GM18870 (cell line): ENCODE data around the gene TNS3.

Source experiments
- ATAC-seq: cut with Tn5 transposase; IDR thresholded peaks from one replicate; pipeline ENCODE4 v1.9.1; 2021; ENCODE audit warnings: moderate library complexity; ENCODE audit not compliant: unreplicated experiment

TNS3 gene

DNA sequence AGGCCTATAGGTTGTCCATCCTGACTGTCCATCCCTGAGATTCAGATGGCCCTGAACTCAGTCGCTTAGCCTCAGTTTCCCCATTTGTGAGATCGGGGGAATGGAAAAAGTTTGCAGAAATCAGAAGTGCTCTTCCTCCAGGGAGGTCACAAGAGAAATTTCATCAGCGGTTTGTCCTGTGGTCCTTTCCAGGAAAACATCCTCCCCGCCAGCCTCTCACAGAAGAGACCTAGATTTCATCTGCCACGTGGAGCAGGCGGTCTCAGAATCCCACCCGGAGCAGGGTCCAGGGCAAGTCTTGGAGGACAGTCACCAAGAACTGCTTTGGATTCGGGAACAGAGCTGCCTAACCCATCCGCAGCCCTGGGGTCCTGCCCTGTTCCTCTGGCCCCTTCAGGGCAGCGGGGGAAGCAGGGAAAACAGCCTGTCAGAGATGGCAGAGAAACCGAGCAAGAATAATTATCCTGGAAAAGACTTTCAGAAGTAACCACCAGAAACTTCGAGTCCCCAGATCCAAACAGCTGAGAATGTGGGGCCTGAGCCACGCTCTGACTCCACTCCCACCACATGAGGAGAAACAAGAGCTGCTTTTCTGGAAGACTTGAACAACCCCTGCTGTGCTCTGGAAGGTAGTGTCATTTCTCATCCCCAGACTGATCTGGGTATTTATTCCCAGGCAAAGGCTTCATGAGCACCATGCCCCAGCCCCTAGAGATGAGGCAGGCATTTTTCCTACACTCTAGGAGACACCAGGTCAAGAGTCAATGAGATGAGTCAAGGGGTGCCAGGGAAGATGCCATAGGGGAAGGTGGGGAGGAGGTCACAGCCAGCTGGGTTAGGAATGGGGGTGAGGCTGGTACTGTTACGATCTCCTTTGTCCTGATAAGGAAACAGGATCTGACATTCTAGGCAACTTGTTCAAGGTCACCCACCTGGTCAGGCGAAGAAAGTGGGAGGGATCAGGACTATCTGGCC, 1.1 kb upstream of the TNS3 start:
- no peak for ATAC-seq

DNA sequence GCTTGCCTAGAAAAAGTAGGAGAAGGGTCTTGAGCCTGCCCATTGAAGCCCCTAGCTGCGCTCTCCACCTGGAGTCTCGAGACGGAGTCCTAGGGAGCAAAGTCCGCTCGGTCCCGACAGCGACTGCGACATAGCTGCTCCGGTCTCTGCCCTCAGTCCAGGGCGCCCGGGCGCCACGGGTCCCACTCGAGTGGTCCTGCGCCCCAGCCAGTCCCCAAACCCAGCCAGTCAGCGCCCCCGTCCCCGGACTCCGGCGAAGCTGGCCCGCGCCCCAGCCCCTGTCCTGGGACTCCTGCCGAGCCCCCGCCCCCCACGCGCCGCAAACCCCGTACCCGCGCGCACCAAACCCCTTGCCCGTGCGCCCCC, 490 bp downstream of the TNS3 start:
- no peak for ATAC-seq

DNA sequence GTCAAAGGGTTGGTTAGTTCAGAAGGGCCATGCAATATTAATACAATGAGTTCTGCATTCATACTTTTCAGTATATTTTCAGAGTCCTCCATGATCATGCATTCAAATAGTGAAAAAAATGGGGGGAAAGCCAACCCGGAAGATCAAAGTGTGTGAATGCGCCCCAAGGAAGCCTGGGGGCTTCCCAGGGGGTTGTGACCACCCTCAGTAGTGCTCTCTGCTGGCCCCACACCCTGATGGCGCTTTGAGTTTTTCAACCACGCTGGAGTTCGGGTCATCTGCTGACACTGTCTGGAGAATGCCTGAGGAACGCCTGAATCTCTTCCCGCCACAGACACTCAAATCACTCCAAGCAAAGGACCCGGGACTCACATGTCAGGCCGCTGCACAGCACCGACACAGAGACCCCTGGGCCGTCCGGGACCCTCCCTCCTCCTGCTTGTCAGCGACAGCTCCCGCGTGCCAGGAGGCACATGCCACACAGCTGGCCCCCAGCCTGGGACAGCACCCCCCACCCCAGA, 1.0 kb downstream of the TNS3 start:
- ATAC-seq, result no peak

DNA sequence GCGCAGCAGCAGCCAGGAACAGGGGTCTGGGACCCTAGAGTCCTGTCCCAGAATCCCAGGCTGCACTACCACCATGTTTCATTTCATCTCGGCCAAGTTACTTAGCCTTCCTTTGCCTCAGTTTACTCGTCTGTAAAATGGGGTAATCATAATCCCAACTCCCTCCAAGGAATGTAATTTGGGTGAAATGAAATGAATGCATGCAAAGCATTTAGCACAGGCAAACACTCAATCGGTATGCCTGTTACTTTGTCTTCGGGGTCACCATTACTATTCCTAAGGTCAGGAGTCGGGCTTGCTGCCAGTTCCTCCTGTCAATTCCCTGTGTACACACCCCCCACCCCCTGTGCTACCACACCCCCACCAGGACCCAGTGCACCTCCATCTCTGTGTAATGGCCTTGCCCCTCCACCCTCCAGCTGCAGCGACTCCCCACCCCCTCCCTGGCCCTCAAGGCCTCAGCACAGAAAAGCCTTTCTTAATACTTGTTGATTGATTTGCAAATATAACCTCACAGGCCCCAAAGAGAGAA, 1.7 kb downstream of the TNS3 start:
- ATAC-seq, result no peak

DNA sequence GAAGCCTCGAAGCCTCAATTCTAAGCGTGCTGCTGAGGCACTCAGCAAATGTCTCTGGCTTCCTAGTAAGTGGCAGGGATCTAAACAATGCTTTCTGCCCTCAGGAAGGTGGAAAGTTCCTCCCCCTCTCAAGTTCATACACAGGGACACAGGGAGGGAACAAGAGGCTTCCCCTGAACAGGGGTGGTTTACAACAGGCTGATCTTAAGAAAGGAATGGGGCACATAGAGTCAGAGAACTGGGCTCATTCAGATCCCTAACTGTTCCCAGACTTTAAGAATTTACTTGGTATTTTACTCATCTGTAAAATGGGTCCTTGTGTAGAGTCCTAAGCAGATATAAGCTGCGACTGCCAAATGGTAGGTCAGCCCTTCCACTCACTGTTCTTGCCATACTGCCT, 2.5 kb downstream of the TNS3 start:
- no peak for ATAC-seq

DNA sequence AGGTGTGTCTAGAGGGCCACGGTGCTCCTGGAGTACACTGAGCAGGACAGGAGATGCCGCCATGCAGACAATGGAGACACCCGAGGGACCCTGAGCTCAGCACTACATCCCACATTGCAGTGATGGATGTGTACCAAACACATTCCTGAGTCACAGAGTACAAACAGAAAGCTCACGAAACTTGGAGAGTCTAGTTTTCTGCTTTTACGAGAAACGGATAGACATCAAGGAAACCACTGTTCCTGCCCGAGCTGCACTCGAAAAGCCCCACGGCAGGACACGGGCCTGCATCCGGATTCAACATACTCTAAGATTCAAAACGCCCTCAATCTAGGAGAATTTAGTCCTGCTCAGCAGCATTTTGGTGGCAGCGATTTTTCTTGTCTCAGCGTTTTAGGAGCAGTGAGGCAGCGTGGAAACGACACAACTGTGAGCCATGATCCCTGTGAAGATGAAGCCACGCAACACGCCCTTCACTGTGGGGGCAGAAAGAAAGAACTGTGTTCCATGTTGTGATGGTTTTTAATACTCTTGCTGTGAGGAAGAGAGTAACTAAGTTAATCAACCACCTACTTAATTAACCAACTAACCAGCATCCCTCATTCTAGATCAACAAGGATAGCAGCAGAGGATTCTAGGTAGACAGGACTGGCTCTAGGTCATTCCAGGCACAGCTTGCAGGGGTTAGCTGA, 3.2 kb downstream of the TNS3 start:
- no peak for ATAC-seq

DNA sequence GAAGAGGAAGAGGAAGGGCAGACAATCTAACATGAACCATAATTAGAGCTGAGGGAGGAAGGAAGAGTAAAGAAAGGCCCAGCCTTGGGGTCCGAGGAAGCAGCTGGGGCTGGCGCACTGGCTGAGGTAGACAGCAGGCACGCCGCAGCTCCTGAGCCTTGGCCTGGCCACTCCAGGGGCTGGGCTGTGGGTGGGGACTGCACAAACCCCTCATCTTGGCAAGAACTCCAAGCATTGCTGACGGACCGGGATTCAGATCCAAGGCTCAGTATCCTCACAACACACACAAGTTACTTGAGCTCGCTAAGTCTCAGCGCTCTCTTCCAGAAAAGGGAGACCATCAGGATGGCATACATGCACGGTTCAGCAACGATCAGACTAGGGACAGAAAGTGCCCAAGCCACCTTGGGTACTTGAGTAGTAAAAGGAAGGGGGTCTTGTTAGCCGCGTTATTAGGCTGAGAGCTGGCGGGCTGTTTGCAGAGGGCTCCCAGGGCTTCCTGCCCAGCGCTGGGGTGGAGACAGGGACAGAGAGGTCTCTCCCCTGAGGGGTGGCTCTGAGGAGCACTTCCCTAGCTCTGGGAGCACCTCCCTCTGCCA, 4.5 kb downstream of the TNS3 start:
- ATAC-seq, result no peak

DNA sequence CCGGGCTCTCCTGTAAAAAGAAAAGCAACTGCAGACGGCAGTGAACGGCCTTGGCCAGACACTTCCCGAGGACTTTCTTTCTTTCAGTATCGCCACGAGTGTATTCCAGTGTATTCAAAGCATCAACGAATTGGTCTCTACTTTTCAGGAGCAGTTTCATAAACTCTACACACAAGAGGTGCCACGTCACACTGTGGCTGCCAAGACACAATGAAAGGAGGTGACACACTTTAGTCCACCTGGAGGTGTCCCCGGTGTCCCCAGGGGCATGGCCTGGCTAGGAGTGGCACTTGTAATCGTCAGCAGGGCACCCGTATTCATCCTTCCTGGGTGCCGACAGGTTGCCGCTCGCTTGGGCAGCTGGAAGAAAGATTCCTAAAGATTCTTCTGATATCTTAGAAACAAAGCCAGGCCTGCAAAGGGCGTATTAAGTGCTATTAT, 5.0 kb downstream of the TNS3 start:
- ATAC-seq, result no peak

DNA sequence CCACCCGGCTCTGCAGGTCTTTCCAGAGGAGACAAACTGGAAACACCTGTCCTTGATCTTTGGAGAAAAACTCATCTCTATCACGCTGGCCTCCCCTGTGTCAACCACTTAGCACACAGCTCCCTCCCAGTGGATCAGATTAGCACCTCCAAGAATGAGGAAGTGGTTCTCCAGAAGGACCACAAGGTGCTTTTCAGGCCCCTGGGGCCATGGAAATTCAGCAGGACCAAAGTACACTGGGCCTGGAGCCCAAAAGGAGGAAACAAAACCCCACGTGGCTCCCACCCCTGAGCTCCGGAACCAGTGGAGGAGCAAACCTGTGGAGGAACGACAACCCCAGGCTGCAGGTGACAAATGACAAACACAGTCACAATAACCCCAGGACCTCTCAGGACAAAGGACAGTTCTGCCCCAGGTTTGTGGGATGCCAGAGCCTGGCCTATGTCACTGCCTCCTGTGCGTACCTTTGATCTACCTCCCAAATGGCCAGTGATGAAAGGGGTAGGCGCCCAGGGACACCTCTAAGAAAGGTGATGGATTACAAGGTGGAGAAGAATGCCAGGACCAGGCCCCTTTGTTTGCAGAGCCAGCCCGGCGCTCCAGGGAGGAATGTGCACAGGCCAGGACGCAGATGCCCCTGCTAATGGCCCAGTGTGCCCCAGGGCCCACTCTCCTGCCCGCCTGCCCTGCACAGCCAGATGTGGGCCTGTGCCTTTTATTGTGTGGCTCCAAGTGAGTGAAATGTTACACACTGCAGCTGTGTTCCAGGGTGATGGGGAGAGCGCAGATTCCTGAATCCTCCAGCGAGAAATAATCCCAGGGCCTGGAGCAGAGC, 5.7 kb downstream of the TNS3 start:
- ATAC-seq, result no peak

DNA sequence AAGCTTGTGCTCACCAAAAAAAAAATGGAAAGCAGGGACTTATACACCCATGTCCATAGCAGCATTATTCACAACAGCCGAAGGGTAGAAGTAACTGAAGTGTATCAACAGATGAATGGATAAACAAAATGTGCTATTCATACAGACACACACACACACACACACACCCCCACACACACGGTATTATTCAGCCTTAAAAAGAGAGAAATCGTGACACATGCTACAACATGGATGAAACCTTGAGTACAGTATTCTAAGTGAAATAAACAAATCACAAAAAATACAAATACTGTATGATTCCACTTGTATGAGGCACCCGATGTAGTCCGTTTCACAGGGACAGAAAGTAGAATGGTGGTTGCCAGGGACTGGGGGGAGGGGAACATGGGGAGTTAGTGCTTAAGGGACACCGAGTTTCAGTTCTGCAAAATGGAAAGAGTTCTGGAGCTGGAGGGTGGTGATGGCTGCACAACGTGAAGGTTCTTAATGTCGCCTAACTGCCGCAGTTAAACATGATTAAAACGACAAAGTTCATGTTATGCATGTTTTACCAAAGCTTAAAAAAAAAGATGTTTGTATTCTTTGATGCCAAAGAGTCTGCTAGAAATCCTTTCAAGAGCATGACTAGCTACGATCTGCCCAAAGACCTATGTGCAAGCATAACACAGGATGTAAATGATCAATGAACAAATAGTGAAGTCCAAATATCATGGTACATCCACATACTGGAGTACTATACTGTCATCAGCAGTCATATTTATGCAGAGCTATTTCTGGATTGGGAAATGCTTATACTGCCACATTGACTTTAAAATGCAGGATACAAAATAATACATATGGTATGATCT, 7.2 kb downstream of the TNS3 start:
- peak; percentile 79 for ATAC-seq

DNA sequence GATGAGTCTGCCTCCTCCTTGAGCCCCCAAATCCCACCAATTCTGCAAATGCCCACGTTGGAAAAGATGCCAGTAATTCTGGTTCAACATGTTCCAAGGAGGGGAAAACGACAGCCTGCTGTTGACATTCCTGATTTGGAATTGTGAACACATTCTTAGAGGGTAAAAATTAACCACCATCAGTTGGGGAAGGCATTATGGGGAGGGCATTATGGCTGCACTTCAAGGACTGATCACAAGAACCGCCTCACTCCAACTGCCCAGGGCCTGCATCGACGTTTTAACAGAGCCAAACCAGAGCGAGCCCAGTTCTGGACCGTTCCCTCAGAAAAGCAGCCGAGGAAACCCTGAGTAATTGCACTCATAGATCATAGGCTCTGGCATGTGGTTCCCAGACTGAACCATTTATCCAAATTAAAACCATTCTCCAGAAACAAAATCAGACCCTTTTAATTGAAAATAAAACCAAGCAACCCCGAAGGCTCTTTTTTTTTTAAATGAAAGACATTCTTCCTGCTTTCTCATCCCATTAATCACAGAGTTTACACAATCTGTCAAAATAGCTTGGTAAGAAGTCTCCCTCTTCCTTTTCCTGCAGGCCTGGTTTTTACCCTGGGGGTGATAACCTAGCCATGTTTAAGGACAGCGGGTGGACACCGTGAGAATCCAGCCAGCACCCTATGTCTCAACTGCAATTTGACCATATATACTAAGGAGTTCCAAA, 8.0 kb downstream of the TNS3 start:
- ATAC-seq, result no peak

DNA sequence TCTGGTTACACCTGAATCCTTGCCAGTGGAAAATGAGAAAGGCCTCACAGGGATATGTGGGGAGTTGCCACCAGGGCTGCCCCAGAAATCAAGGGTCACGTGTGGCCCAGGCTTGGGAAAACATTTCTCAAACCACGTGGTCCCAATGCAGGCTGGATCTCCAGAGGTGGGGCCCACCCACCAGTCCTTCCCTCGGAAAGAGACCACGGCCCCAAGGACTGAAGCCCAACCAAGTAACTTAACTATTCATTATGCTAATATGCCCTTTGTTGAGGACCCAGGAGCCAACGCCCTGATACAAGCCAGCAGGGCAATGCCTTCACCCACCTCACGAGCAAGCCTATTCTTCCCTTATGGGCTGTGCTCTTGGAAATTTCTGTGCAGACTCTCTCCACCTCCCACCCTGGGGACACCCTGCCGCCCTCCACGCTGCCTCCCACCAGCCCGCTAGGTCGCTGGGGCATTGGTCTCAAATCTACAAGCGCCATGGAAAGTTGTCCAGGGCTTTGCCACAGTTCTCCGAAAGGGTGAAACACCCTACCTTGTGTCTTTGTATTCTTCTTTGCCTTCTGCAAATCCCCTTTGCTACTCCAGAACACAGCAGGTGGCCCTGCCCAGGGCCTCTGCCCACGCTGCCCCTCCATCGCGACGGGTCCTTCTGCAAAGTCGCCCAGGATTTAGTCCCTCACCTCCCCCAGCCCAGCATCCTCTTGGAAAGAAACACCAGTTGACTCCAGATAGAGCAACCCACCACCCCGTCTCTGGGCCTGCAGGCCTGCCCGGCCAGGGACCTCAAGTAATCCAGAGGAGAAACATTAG, 8.8 kb downstream of the TNS3 start:
- no peak for ATAC-seq

DNA sequence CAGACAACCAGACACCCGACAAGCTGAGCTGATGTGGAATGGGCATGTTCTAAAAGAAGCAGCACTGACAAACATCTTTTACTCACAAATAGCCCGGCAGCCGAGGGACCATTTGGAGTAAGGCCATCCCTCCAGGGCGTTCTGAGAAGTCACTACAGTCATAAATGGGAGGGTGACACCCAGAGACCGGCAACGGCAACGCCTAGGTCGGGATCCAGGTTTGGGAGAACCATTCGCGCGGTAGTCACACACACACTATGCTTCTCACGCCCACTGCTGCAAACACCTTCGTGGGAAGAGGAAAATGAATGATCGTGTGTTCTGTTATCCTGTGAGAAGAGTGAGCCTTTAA, 9.8 kb downstream of the TNS3 start:
- ATAC-seq, result no peak

DNA sequence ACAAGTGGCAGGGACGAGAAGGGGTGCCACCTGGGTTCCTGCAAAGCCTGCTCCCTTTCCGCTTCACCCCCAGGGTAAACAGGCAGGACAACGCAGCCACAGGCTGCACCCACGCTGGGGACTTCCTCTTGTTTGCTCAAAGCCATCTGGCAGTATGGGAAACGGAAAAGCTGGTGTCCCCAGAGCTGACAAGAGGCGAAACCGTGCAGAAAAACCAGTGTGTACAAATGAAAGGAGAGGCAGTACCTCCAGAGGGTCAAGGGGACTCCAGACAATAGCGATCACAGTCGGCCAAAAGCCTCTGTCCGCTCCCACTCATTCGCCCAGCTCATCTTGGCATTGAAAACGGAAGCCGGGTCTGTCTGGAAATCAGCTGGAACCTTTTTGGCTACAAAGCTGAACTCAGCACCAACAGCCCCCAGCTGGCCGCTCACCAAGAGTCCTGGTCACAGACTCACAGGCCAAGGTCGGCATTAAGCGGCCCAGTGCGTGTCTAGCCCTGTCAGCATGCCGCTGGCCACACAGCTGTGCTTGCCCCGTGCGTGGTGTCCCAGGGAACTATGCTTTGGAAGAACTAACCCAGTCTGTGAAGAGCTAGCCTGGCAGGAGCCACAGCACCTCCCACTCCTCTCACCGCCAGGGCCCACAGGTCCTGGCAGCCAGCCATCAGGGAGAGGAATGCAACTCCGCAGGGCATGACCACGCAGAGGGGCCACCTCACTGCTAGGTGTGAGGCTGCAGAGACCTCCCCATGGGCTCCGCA, 10.4 kb downstream of the TNS3 start:
- ATAC-seq, result no peak

DNA sequence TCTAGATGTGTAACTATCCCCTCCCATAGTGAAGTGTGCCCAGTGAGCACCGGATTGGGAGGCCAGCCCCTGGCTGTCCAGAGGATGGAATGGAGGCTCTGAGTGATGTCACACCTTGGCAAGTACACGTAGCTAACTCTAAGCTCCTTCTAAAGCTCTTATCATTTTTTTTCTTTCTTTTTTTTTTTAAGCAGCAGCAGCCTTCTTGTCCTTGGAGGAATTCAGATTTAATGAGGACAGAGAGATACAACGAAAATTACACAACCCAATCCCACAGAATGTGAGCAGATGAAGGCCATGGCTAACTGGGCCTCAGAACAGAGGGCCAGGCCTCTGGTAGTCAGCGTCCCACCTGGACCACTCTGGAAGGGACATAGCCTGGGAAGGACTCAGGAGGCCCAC, 11.3 kb downstream of the TNS3 start:
- ATAC-seq, result no peak

DNA sequence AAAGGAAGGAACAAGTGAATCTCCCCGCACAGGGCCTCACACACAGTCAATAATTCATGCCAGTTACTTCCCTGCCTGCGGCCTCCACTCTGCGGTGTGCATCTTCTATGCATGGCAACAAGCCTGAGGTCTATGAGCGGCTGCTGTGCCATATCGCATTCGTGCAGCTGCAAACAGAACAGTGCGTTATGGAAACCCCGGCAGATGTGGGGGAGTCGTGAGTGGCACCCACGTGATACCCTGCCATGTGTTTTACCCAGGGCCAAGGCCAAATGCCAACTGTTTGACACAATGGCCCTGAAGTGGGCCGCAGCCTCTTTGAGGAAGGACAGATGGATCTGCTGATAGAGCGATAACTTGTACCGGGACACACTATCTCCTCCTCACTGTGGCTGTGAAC, 13.4 kb downstream of the TNS3 start:
- no peak for ATAC-seq

DNA sequence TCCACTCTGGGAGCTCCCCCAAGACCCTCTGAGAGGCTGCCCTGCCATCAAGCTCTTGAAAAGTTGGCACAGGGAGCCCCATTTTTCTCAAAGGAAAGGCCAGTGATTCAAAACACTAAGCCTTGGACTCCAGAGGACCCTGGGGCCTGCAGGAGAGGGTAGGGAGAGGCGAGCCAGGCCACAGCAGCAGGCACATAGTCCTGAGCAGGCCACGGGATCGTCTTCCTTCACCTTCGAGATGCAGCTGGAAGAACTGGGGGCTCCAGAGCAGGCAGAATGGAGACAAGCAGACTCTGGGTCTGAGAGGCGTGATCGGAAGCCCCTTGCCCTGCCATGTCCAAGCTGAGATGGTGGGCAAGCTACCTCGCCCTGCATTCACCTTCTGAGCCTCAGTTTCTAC, 13.9 kb downstream of the TNS3 start:
- no peak for ATAC-seq
